LNCaP clone FGC (cell line): Measurements from ENCODE around the gene AKAP13.

ENCODE experiments used
- DNase-seq: peaks from one replicate; pipeline ENCODE4 v3.0.0-alpha.2; 2011; ENCODE audit warnings: low read depth
- H3K4me3 ChIP-seq: 2 replicates; pipeline ENCODE4 v1.5.1; 2011; ENCODE audit warnings: mild to moderate bottlenecking, low read depth, low read length, control low read depth
- TF ChIP-seq, protein P1 (sequence below): IDR thresholded peaks from 2 replicates; pipeline ENCODE4 v1.5.1; 2012; ENCODE audit warnings: mild to moderate bottlenecking; ENCODE audit not compliant: control insufficient read depth, insufficient read depth; ENCODE audit errors: extremely low read depth

The AKAP13 gene

DNA sequence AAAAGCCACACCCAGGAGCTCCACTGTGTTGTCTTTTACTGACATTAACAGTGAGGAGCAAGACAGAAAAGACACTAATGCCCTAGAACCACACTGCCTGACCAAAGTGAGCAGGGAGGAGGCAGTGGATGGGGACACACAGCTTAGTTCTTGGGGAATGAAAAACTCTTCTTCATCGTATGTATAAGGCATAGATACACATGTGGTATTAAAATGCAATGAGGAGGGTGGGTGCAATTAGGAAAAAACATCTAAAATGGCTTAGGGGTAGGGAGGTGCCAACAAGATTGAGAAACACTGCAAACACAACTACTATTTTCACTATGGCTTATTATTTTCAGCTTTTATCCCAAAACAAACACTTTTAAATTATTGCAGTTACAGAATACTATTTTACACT is 398.8 kb downstream of the AKAP13 start:
- no peak for DNase-seq
- TF ChIP-seq, protein P1, sequence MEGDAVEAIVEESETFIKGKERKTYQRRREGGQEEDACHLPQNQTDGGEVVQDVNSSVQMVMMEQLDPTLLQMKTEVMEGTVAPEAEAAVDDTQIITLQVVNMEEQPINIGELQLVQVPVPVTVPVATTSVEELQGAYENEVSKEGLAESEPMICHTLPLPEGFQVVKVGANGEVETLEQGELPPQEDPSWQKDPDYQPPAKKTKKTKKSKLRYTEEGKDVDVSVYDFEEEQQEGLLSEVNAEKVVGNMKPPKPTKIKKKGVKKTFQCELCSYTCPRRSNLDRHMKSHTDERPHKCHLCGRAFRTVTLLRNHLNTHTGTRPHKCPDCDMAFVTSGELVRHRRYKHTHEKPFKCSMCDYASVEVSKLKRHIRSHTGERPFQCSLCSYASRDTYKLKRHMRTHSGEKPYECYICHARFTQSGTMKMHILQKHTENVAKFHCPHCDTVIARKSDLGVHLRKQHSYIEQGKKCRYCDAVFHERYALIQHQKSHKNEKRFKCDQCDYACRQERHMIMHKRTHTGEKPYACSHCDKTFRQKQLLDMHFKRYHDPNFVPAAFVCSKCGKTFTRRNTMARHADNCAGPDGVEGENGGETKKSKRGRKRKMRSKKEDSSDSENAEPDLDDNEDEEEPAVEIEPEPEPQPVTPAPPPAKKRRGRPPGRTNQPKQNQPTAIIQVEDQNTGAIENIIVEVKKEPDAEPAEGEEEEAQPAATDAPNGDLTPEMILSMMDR: no peak
- H3K4me3 ChIP-seq: no peak overlapping the region

DNA sequence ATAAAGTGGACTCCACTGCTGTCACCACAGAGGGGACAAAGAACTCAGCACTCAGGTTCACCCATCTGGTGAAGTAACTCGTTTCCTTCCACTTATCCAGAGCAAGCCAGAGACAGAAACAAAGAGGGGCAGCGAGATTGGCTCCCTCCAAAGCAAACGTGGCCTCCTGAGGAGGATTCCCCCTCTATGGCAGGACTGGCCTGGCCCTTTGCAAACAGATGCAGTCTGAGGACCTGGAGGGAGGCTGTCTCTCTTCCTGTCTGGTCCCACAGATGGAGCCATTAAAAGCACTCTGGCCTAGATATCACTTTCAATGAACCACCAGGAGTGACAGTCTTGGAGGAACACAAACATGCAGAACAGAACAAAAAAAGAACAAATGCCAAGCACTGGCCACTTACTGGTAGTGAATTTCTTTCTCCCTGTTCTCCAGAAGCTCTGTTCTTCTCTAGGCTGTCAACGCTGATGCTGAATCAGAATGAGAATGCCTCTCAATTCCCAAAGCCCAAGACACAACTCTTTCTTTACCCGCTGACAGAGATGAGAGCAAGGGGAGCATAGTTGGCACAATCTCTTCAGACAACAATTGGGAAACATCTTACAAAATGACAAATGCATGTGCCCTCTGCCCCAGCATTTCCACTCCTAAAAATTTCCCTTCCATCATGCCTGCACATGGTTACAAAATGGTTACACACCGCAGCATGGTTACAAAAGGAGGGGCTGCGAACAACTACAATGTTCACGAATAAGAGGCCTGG is 400.0 kb downstream of the AKAP13 start:
- DNase-seq: no peak
- TF ChIP-seq, protein P1: no peak
- no peak overlapping the region for H3K4me3 ChIP-seq

DNA sequence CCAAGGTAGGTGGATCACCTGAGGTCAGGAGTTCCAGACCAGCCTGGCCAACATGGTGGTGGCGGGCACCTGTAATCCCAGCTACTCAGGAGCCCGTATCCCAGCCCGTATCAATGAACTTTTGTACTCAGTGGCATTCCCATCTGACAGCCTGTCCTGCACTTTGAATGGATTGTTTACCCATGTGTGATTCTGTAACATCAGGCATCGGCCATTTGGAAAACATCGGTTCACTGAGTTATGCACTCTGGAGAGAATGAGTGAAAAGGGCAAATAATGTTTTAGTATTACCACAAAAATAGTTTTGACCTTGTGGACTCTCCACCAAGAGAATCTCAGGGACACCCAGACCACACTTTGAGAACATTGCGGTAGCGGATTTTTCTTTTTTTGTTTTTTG is 400.7 kb downstream of the AKAP13 start:
- TF ChIP-seq, protein P1: no peak
- H3K4me3 ChIP-seq: no peak overlapping the region
- DNase-seq: no peak

DNA sequence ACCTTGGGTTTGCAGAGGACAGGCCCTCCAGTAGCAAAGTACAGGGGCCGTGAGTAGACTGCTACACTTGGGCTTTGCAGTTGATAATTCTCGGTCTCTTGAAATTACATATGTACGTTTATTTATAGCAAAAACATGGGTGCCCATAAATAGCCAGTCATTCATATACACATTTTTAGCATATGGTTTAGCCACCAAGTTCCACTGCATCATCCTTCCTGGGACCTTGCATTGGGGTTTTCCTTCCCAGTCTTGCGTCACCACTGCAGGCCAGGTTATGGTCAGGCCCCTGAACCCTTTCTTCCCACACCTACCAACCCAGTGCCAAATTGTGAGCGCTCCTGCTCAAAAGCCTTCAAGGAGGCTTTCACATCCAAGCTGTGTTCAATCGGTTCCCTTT is 401.7 kb downstream of the AKAP13 start:
- DNase-seq: no peak
- TF ChIP-seq, protein P1: no peak
- no peak overlapping the region for H3K4me3 ChIP-seq

DNA sequence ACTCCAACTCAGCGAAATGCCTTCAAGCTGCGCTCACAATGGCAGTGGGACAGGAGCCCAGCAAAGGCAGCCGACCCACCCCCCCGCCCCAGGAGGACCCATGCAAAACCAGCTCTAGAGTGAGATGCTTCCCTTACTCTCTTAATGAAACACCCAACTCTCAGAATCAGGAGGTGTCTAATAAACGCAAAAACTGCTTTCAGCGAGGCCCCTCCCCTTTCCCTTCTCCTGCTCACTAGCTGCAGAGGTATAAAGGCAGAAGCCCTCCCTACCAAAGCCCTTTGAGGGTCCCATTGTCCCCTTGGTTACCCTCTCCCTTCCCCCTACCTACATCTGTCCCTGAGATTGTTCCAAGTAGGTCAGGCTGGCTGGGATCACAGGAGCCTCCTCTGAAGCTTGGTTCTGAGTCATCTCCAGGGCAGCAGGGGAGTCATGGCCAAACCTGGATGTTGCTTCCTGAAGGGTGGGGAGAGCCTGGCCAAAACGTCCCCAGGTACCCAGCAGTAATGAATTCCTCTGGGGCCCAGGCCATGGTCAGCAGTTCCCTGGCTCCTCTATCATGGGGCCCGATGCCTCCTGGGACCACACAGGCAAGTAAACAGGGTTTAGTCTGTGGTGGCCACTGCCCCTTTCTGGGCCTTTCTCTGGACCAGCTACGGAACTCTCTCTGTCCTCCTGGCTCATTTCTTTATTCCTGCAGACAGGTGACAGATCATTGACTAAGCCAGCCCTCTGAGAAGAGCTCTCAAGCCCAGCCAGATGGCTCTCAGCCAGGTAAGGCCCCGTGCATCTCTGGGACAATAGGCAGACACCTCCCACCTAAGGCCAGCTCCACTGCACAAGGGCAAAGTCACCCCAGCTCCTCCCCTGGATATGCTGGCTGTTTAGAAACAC is 405.7 kb downstream of the AKAP13 start:
- no peak overlapping the region for H3K4me3 ChIP-seq
- TF ChIP-seq, protein P1: no peak
- no peak for DNase-seq

DNA sequence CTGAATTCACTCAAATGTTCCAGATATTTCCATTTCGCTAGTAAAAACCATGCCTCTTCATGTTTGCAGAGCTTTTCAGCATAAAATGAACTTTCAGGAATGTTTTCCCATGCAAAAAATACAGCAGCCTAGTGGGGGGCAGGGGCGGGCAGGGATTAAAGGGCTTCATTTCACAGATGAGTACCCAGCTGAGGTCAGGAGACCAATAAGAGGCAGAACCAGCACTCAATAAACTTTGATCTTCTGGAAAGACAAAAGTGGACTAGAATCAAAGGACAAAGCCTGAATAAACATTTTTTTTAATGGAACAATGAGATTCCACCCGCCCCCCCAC is 406.3 kb downstream of the AKAP13 start:
- H3K4me3 ChIP-seq: no peak overlapping the region
- TF ChIP-seq, protein P1: no peak
- no peak for DNase-seq
